Endothelial cell (in vitro differentiated cells): ENCODE data around the gene HMGCR. TPM values are rescaled to one million over a fixed set of nuclear protein-coding genes. Genes with fewer than 3 reads are reported as not detected.
"Not testable (repeated sequence)": the region's sequence is repeated elsewhere in the genome, so short reads cannot be mapped to it uniquely, and the experiment has no call there.

Experiments
- DNase-seq: peaks from one replicate; pipeline ENCODE4 v3.0.0; 2021; ENCODE audit warnings: low spot score
- H3K27ac Mint-ChIP-seq: one replicate; pipeline ENCODE4 v1.8.0; 2021; ENCODE audit warnings: mixed read lengths, inconsistent platforms; ENCODE audit not compliant: unreplicated experiment
- H3K27me3 Mint-ChIP-seq: one replicate; pipeline ENCODE4 v1.8.0; 2021; ENCODE audit warnings: mild to moderate bottlenecking, moderate library complexity, mixed read lengths, inconsistent platforms; ENCODE audit not compliant: unreplicated experiment
- H3K36me3 Mint-ChIP-seq: one replicate; pipeline ENCODE4 v1.8.0; 2021; ENCODE audit warnings: mild to moderate bottlenecking, low read depth, mixed read lengths, inconsistent platforms; ENCODE audit not compliant: unreplicated experiment
- H3K4me1 Mint-ChIP-seq: one replicate; pipeline ENCODE4 v1.8.0; 2021; ENCODE audit warnings: mild to moderate bottlenecking, mixed read lengths, inconsistent platforms; ENCODE audit not compliant: unreplicated experiment
- H3K4me3 Mint-ChIP-seq: one replicate; pipeline ENCODE4 v1.8.0; 2021; ENCODE audit warnings: mild to moderate bottlenecking, mixed read lengths, inconsistent platforms; ENCODE audit not compliant: unreplicated experiment
- H3K9me3 Mint-ChIP-seq: one replicate; pipeline ENCODE4 v1.8.0; 2021; ENCODE audit warnings: mixed read lengths, inconsistent platforms; ENCODE audit not compliant: unreplicated experiment
- long read RNA-seq: library from polyadenylated mRNA; unstranded; transcript quantifications from one replicate; pipeline ENCODE4 v2.0.0, GENCODE V29; 2020; ENCODE audit not compliant: unreplicated experiment
- total RNA-seq: library from RNA; stranded (reverse); fragmentation: NEBNext Ultra II Directional; extraction: Animal tissue kit (Norgen Biotek cat#: 25700); gene quantifications from one replicate; pipeline ENCODE4 v1.2.1, GENCODE V29; 2021; ENCODE audit not compliant: unreplicated experiment
- TF ChIP-seq, protein P1 (sequence below): fragments of 200-600 bp; sonication (generic); IDR thresholded peaks from one replicate; pipeline ENCODE4 v1.5.0; 2021; ENCODE audit warnings: antibody characterized with exemption; ENCODE audit not compliant: unreplicated experiment

HMGCR gene
- 145 TPM for total RNA-seq
- long read RNA-seq, full-length matches to known transcripts: 18 of 30 reads
- long read RNA-seq, partial matches to known transcripts: 7 of 30 reads
- long read RNA-seq, other reads (novel, unspliced or antisense): 5 of 30 reads

DNA sequence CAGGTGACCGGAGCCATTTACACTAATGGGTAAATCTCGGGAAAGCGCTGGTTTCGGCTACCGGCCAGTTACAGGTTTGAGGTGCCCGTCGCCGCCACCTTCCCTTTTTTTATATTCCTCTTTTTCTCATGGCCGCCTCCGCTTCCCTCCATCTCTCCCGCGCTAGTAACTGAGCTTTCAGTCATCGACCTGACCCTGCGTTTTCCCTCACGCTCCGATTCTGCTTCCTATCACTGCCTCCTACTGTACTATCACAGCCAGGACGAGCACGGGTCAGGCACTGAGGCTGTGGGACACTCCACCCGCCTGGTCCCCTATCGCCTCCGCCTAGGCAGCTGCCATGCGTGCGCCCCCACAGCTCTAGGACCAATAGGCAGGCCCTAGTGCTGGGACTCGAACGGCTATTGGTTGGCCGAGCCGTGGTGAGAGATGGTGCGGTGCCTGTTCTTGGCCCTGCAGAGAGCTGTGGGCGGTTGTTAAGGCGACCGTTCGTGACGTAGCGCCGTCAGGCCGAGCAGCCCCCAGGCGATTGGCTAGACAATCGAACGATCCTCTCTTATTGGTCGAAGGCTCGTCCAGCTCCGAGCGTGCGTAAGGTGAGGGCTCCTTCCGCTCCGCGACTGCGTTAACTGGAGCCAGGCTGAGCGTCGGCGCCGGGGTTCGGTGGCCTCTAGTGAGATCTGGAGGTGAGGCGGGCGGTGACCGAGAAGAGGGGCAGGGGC, at the start of gene HMGCR:
TSS of gene HMGCR (plus strand) at position 606 of the 722 bp plus-strand sequence. CDS start 5,386 bp downstream, outside the sequence.
- peaks cover 32% of the 10 kb centered on the region for H3K4me1 Mint-ChIP-seq
- H3K27ac Mint-ChIP-seq: no peak within 1 kb of the TSS
- TF ChIP-seq, protein P1, sequence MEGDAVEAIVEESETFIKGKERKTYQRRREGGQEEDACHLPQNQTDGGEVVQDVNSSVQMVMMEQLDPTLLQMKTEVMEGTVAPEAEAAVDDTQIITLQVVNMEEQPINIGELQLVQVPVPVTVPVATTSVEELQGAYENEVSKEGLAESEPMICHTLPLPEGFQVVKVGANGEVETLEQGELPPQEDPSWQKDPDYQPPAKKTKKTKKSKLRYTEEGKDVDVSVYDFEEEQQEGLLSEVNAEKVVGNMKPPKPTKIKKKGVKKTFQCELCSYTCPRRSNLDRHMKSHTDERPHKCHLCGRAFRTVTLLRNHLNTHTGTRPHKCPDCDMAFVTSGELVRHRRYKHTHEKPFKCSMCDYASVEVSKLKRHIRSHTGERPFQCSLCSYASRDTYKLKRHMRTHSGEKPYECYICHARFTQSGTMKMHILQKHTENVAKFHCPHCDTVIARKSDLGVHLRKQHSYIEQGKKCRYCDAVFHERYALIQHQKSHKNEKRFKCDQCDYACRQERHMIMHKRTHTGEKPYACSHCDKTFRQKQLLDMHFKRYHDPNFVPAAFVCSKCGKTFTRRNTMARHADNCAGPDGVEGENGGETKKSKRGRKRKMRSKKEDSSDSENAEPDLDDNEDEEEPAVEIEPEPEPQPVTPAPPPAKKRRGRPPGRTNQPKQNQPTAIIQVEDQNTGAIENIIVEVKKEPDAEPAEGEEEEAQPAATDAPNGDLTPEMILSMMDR: no peak
- DNase-seq: peak; percentile 95
- no peaks in the 10 kb centered on the region for H3K27me3 Mint-ChIP-seq
- H3K36me3 Mint-ChIP-seq: no peaks in the 10 kb centered on the region
- H3K9me3 Mint-ChIP-seq: no peaks in the 10 kb centered on the region
- H3K4me3 Mint-ChIP-seq: no peak within 1 kb of the TSS

DNA sequence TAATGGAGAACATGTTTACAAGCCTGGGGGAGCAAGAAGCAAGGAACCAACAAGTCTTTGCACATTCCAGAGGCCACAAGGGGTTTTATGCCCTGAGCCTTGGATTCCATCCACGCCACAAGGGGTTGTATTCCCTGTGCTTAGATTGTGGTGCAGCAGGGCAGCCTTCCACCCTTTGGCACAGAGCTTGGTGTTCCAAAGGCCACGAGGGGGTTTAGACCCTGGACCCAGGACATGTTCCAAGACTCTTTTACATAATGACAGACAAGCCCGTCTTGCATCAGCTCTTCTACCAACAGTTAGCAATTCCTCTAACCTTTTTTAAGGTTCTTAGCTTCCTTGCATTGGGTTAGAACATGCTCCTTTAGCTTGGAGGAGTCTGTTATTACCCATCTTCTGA, 45.2 kb upstream of the HMGCR start:
- H3K27me3 Mint-ChIP-seq, H3K9me3 Mint-ChIP-seq, H3K4me1 Mint-ChIP-seq, H3K4me3 Mint-ChIP-seq, DNase-seq, H3K27ac Mint-ChIP-seq, H3K36me3 Mint-ChIP-seq: not testable (repeated sequence)

DNA sequence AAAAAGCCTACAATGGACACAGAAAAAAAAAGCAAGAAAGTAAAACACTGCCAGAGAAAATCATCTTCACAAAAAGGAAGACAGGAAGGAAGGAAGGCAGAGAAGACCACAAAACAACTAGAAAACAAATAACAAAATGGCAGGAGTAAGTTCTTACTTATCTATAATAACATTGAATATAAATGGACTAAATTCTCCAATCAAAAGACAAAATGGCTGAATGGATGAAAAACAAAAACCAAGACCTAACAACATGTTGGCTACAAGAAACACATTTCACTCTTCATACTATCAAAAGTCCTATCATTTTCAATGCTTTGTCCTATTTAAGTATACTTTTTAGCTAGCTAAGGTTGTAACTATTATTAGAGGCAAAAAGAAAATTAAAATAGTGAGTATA, 36.9 kb upstream of the HMGCR start:
- Mint-ChIP-seq H3K27ac (no peak overlapping the region), H3K9me3 (peaks cover 5% of the 10 kb centered on the region), H3K4me3 (no peak overlapping the region), H3K27me3 (no peaks in the 10 kb centered on the region), H3K36me3 (peaks cover 4% of the 10 kb centered on the region), H3K4me1 (no peaks in the 10 kb centered on the region)
- DNase-seq: no peak
- TF ChIP-seq, protein P1: no peak

DNA sequence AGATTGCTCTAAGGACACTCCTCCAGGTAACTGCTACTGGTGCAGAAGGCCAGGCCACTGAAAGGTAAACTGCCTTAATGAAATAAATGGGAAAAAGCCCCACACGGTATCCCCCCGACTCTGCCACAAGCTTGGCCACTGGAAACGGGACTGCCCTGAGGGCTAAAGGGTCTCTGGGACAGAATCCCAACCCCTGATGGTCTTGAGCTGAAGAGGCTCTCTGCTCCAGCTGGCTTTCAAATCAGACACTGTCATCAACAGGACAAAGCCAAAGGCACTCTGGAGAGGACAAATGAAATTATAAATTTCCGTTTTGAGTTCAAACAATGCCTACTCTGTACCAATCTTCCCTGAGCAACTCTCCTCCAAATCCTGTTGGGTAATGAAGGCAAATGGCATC, 33.6 kb upstream of the HMGCR start:
- DNase-seq: no peak
- H3K27ac Mint-ChIP-seq: no peak overlapping the region
- TF ChIP-seq, protein P1: no peak
- H3K4me1 Mint-ChIP-seq: no peaks in the 10 kb centered on the region
- H3K9me3 Mint-ChIP-seq: peaks cover 5% of the 10 kb centered on the region
- H3K27me3 Mint-ChIP-seq: no peaks in the 10 kb centered on the region
- no peak overlapping the region for H3K4me3 Mint-ChIP-seq
- H3K36me3 Mint-ChIP-seq: peaks cover 4% of the 10 kb centered on the region

DNA sequence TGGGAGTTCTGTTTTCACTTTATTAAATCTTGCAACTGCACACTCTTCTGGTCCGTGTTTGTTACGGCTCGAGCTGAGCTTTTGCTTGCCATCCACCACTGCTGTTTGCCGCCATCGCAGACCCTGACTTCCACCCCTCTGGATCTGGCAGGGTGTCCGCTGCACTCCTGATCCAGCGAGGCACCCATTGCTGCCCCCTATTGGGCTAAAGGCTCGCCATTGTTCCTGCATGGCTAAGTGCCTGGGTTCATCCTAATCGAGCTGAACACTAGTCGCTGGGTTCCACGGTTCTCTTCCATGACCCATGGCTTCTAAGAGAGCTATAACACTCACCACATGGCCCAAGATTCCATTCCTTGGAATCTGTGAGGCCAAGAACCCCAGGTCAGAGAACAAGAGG, 32.5 kb upstream of the HMGCR start:
- H3K4me3 Mint-ChIP-seq, H3K9me3 Mint-ChIP-seq, H3K36me3 Mint-ChIP-seq, DNase-seq, H3K27ac Mint-ChIP-seq, H3K4me1 Mint-ChIP-seq, H3K27me3 Mint-ChIP-seq: not testable (repeated sequence)

DNA sequence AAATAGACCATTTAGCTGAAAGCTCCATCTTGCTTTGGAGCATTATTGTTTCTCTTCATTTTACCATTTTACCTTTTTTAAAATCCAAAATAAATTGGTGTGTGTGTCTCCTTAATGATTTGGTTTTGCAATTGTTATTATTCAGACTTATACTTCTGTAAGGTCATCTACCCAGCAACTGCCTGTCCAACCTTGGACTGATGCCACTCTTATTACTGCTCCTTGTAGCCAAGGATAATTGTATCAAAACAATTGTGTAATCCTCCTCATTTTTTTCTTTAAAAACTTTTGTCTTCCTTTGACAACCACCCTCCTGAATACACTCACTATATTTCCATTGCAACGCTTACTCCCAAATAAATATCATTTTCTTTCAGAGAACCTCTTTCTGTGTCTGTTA, 30.3 kb upstream of the HMGCR start:
- Mint-ChIP-seq H3K27me3 (no peaks in the 10 kb centered on the region), H3K4me3 (no peak overlapping the region), H3K36me3 (peaks cover 4% of the 10 kb centered on the region), H3K9me3 (no peaks in the 10 kb centered on the region), H3K4me1 (no peaks in the 10 kb centered on the region), H3K27ac (no peak overlapping the region)
- DNase-seq: no peak
- TF ChIP-seq, protein P1: no peak
